Tibial nerve (tissue), 4 donors: ENCODE data around the gene OPCML. TPM values are rescaled to one million over a fixed set of nuclear protein-coding genes. Genes with fewer than 3 reads are reported as not detected.

Experiments used
- DNase-seq, 2 donors: peaks; one replicate each; pipeline ENCODE4 v3.0.0-alpha.2; 2019; ENCODE audit warnings: low spot score in 2 of 2
- H3K27ac ChIP-seq, 4 donors: fragments of 200-600 bp; sonication (generic) in 3 of 4; one replicate each; pipeline ENCODE4 v1.5.1; 2017 to 2019; ENCODE audit warnings: mild to moderate bottlenecking in 1 of 4
- H3K27me3 ChIP-seq, 2 donors: fragments of 200-600 bp; sonication (generic) in 1 of 2; one replicate each; pipeline versions ENCODE4 v1.5.1 to v1.6.0; 2017 to 2019
- H3K36me3 ChIP-seq, 3 donors: fragments of 200-600 bp; sonication (generic); one replicate each; pipeline ENCODE4 v1.5.1; 2018 to 2019
- H3K4me1 ChIP-seq, 4 donors: fragments of 200-600 bp; sonication (generic) in 3 of 4; one replicate each; pipeline ENCODE4 v1.5.1; 2017 to 2019
- H3K4me3 ChIP-seq, 4 donors: fragments of 200-600 bp; sonication (generic) in 3 of 4; one replicate each; pipeline ENCODE4 v1.5.1; 2017 to 2019; ENCODE audit warnings: mild to moderate bottlenecking in 1 of 4, moderate library complexity in 1 of 4
- H3K9me3 ChIP-seq, 4 donors: fragments of 200-600 bp; sonication (generic) in 3 of 4; one replicate each; pipeline ENCODE4 v1.5.1; 2017 to 2019
- EP300 ChIP-seq, 2 donors: sonication (generic); formaldehyde crosslinking; IDR thresholded peaks; one replicate each; pipeline ENCODE4 v1.6.1; 2017; ENCODE audit warnings: antibody characterized with exemption in 2 of 2, mild to moderate bottlenecking in 1 of 2
- POLR2A ChIP-seq, 2 donors: fragments of 450-650 bp; IDR thresholded peaks; one replicate each; pipeline ENCODE4 v1.6.1; 2017; ENCODE audit warnings: antibody characterized with exemption in 2 of 2, mild to moderate bottlenecking in 2 of 2, moderate library complexity in 2 of 2
- WGBS, 2 donors: methylation state at CpG; one replicate each; pipeline ENCODE4 v1.1.5; 2018; 5-methylcytosine and 5-hydroxymethylcytosine counted together
- total RNA-seq, 4 donors: library from RNA; depleted of rRNA; stranded (reverse); fragments of >200 nt; gene quantifications; one replicate each; pipeline ENCODE4 v1.1.0, GENCODE V29; 2016
- TF ChIP-seq, protein P1 (sequence below), 5 experiments: fragments of 200-600 bp in 3 of 5; fragments of 450-650 bp in 2 of 5; sonication (generic) in 3 of 5; IDR thresholded peaks; one replicate each; pipeline ENCODE4 v1.5.1; 2016 to 2019; ENCODE audit warnings: antibody characterized with exemption in 5 of 5, mild to moderate bottlenecking in 3 of 5, moderate library complexity in 2 of 5

OPCML gene
- total RNA-seq, 4 donors from 2014 or later, result 1.0 to 10.8 (median 1.9) TPM

DNA sequence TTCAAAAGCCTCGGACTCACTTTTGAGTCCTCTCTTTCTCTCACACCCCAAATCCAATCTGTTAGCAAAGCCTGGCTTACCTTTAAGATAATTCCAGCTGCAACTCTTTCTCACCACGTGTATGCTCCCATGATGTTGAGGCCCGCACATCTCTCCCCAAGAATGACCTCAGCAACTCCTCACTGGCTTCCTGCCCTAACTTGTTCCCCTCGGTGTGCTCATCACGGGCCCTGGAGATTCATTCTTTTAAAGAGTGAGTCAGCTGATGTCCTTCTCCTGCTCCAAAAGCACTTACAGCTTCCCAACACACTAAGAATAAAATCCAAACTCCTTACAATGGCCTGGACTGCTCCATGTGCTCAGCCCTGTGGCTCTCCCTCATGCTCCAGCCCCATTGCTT, 1041.3 kb downstream of the OPCML start:
- Histone ChIP-seq H3K36me3 (no peaks in the 10 kb centered on the region), H3K9me3 (peaks cover 0 to 3% (median under 1%) of the 10 kb centered on the region in 4 donors), H3K27me3 (no peaks in the 10 kb centered on the region), H3K27ac (no peak overlapping the region), H3K4me1 (peaks cover 0 to 9% (median 0%) of the 10 kb centered on the region in 4 donors), H3K4me3 (no peak overlapping the region)
- no peak for DNase-seq
- 42 to 45% methylated on average over 5 of the region's 5 CpGs for WGBS, 2 donors
- TF ChIP-seq POLR2A (IDR thresholded peaks at IDR 0.05), result no peak
- TF ChIP-seq, protein P1, sequence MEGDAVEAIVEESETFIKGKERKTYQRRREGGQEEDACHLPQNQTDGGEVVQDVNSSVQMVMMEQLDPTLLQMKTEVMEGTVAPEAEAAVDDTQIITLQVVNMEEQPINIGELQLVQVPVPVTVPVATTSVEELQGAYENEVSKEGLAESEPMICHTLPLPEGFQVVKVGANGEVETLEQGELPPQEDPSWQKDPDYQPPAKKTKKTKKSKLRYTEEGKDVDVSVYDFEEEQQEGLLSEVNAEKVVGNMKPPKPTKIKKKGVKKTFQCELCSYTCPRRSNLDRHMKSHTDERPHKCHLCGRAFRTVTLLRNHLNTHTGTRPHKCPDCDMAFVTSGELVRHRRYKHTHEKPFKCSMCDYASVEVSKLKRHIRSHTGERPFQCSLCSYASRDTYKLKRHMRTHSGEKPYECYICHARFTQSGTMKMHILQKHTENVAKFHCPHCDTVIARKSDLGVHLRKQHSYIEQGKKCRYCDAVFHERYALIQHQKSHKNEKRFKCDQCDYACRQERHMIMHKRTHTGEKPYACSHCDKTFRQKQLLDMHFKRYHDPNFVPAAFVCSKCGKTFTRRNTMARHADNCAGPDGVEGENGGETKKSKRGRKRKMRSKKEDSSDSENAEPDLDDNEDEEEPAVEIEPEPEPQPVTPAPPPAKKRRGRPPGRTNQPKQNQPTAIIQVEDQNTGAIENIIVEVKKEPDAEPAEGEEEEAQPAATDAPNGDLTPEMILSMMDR (IDR thresholded peaks at IDR 0.05), result no peak
- no peak for TF ChIP-seq EP300 (IDR thresholded peaks at IDR 0.05)

DNA sequence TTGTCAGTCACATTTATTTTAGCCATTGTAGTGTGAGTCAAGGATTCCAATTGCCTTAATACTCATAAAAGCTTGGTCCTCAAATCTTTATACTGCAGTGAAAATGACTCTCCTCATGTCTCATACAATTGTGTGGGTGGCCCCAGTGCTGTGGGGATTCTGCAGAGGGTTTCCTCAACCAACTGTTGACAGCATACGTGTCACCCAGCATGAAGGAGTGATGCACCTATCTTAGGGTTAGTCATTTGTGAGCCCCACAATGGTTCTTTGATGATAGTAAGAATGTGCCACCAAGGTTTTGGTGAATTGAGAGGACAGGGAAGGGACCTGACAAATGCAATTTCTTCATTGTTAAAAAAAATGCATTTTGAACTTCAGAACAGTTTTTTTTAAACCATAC, 1046.2 kb downstream of the OPCML start:
- TF ChIP-seq, protein P1 (IDR thresholded peaks at IDR 0.05), result no peak
- TF ChIP-seq POLR2A (IDR thresholded peaks at IDR 0.05) (no peak), EP300 (IDR thresholded peaks at IDR 0.05) (no peak)
- WGBS, 2 donors, result 77 to 95% methylated on average over 1 of the region's 1 CpG
- H3K27ac ChIP-seq, result no peak overlapping the region
- H3K4me3 ChIP-seq, result no peak overlapping the region
- H3K4me1 ChIP-seq, result no peaks in the 10 kb centered on the region
- no peaks in the 10 kb centered on the region for H3K36me3 ChIP-seq
- H3K27me3 ChIP-seq, result no peaks in the 10 kb centered on the region
- peaks cover 0 to 17% (median 2%) of the 10 kb centered on the region in 4 donors for H3K9me3 ChIP-seq
- DNase-seq, result no peak

DNA sequence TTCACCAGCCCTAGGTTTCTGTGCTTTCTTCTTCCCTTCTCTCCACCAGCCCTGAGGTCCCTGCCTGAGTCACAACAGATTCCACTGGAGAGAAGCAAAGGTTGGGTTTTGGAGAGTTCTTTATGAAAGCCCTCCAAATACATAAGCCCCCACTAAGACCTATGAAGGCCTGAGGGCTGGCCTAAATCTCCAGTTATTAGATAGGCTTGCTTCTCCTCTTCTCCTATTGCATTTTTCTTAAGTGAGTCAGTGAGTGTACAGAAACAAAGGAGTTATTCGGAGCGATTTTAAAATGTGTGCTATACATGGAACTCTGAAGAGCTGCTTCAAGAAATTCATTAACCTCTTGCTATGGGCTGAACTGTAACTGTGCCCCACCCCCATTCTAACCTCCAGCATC, 1057.3 kb downstream of the OPCML start:
- no peaks in the 10 kb centered on the region for H3K27me3 ChIP-seq
- TF ChIP-seq EP300 (IDR thresholded peaks at IDR 0.05) (no peak), POLR2A (IDR thresholded peaks at IDR 0.05) (no peak)
- TF ChIP-seq, protein P1 (IDR thresholded peaks at IDR 0.05), result no peak
- WGBS, 2 donors, result 45 to 50% methylated on average over 2 of the region's 2 CpGs
- H3K9me3 ChIP-seq, result no peaks in the 10 kb centered on the region
- no peak overlapping the region for H3K27ac ChIP-seq
- DNase-seq, result no peak
- no peak overlapping the region for H3K4me3 ChIP-seq
- H3K36me3 ChIP-seq, result no peaks in the 10 kb centered on the region
- H3K4me1 ChIP-seq, result peaks cover 0 to 19% (median 5%) of the 10 kb centered on the region in 4 donors

DNA sequence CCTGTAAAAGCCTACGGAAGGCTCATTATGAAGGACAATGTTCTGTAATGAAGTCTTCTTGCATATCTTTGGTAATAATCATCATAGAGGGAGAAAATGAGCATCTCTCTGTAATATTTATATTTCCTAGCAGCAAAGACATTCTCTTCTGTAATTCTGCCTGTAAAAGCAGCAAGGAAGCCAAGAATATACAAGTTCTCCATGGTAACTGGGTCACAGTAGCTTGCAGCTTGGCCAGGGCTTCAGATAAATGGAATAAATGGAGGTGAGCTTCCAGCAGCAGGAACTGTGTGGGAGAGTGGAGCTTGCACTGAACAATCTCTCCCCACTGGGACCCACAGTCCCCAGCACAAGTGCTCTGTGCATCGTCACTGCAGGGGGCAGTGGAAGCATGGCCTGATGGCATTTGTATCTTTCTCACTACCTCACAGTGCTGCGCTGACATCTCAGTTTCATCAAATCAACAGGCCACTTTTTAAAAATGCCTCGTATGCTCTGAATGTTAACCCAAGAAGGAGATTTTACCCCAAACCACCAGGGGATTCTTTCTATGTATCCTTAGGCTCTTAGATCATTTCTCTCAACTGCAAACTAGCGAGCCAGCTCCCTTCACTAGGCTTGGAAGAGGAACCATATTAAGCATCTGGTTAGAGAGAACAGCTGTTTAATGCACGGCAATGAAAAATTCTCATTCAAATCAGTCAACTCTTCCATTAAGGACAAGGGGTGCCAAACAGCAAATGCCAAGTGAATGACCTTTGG, 1059.7 kb downstream of the OPCML start:
- no peak overlapping the region for H3K4me3 ChIP-seq
- H3K27ac ChIP-seq, result no peak overlapping the region
- DNase-seq, result no peak
- 41 to 46% methylated on average over 6 of the region's 6 CpGs for WGBS, 2 donors
- H3K4me1 ChIP-seq, result peaks cover 0 to 19% (median 5%) of the 10 kb centered on the region in 4 donors
- no peaks in the 10 kb centered on the region for H3K36me3 ChIP-seq
- no peaks in the 10 kb centered on the region for H3K27me3 ChIP-seq
- H3K9me3 ChIP-seq, result no peaks in the 10 kb centered on the region
- no peak for TF ChIP-seq EP300 (IDR thresholded peaks at IDR 0.05)
- TF ChIP-seq POLR2A (IDR thresholded peaks at IDR 0.05), result no peak
- TF ChIP-seq, protein P1 (IDR thresholded peaks at IDR 0.05), result no peak

DNA sequence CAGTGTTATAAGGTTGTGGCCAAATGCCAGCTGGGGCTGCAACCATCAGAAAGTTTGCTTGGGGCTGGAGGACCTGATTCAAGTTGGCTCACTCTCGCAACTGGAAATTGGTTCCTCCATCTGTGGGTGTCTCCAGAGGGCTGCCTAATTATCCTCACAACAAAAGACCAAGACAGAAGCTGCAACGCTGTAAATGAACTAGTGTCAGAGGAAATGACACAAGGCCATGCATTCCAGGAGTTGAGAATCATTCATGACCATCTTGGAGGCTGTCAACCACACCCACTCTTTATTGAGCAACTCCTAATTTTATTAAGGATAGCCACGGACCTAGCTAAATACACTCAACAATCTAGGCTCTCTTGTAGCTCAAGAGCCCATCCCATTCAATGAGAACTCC, 1060.8 kb downstream of the OPCML start:
- Histone ChIP-seq H3K27me3 (no peaks in the 10 kb centered on the region), H3K4me3 (no peak overlapping the region), H3K36me3 (no peaks in the 10 kb centered on the region), H3K9me3 (no peaks in the 10 kb centered on the region), H3K27ac (no peak overlapping the region), H3K4me1 (peaks cover 0 to 19% (median 5%) of the 10 kb centered on the region in 4 donors)
- TF ChIP-seq POLR2A (IDR thresholded peaks at IDR 0.05) (no peak), EP300 (IDR thresholded peaks at IDR 0.05) (no peak)
- TF ChIP-seq, protein P1 (IDR thresholded peaks at IDR 0.05), result no peak
- WGBS, 2 donors, result 32 to 44% methylated on average over 3 of the region's 3 CpGs
- no peak for DNase-seq
